HUES48 (cell line): ENCODE data around the gene KLHL14.

Source experiments
- H3K27ac ChIP-seq: one replicate; pipeline ENCODE4 v1.7.0; 2013; ENCODE audit warnings: low read depth, low read length, inconsistent platforms
- H3K27me3 ChIP-seq: 2 replicates; pipeline ENCODE4 v1.6.1; 2013; ENCODE audit warnings: mild to moderate bottlenecking, low read length; ENCODE audit not compliant: control insufficient read depth, insufficient read depth
- H3K36me3 ChIP-seq: 2 replicates; pipeline ENCODE4 v1.6.1; 2013; ENCODE audit warnings: low read length; ENCODE audit not compliant: control insufficient read depth, insufficient read depth
- H3K4me1 ChIP-seq: 2 replicates; pipeline ENCODE4 v1.6.1; 2013; ENCODE audit warnings: mild to moderate bottlenecking, low read length; ENCODE audit not compliant: control insufficient read depth, insufficient read depth
- H3K4me3 ChIP-seq: 2 replicates; pipeline ENCODE4 v1.5.1; 2013; ENCODE audit warnings: mild to moderate bottlenecking, low read depth, low read length
- H3K9ac ChIP-seq: 2 replicates; pipeline ENCODE4 v1.6.1; 2013; ENCODE audit warnings: mild to moderate bottlenecking, low read depth, low read length, moderate library complexity
- H3K9me3 ChIP-seq: 2 replicates; pipeline ENCODE4 v1.6.1; 2013; ENCODE audit warnings: low read length; ENCODE audit not compliant: control insufficient read depth, insufficient read depth

KLHL14 gene

GRCh38 chr18:32637226-32637625, 135.6 kb downstream of the KLHL14 start:
- Histone ChIP-seq H3K9ac (no peak overlapping the region), H3K9me3 (no peaks in the 10 kb centered on the region), H3K4me3 (no peak overlapping the region), H3K4me1 (peaks cover 10% of the 10 kb centered on the region; the same call in 1 of the 2 replicates), H3K36me3 (no peaks in the 10 kb centered on the region), H3K27ac (no peak overlapping the region), H3K27me3 (no peaks in the 10 kb centered on the region)

- Histone ChIP-seq H3K27me3 (no peaks in the 10 kb centered on the region), H3K36me3 (no peaks in the 10 kb centered on the region), H3K9ac (no peak overlapping the region), H3K27ac (no peak overlapping the region), H3K4me1 (peaks cover 10% of the 10 kb centered on the region; the same call in 1 of the 2 replicates), H3K9me3 (no peaks in the 10 kb centered on the region), H3K4me3 (no peak overlapping the region)
Observed at GRCh38 chr18:32634876-32635431, 137.9 kb downstream of the KLHL14 start.

- Histone ChIP-seq H3K36me3 (no peaks in the 10 kb centered on the region), H3K27me3 (no peaks in the 10 kb centered on the region), H3K9ac (no peak overlapping the region)
Observed at GRCh38 chr18:32629981-32630700, 142.7 kb downstream of the KLHL14 start.

GRCh38 chr18:32629292-32629691, 143.5 kb downstream of the KLHL14 start:
- Histone ChIP-seq H3K27me3 (no peaks in the 10 kb centered on the region), H3K9ac (no peak overlapping the region)

More at GRCh38 chr18:32629981-32630700, 142.7 kb downstream of the KLHL14 start:
- Histone ChIP-seq H3K27ac (no peak overlapping the region), H3K9me3 (no peaks in the 10 kb centered on the region), H3K4me1 (no peaks in the 10 kb centered on the region), H3K4me3 (no peak overlapping the region)

GRCh38 chr18:32624182-32624723, 148.6 kb downstream of the KLHL14 start:
- H3K36me3 ChIP-seq = no peaks in the 10 kb centered on the region

More at GRCh38 chr18:32629292-32629691, 143.5 kb downstream of the KLHL14 start:
- Histone ChIP-seq H3K36me3 (no peaks in the 10 kb centered on the region), H3K4me3 (no peak overlapping the region), H3K9me3 (no peaks in the 10 kb centered on the region), H3K4me1 (no peaks in the 10 kb centered on the region), H3K27ac (no peak overlapping the region)

GRCh38 chr18:32623563-32623962, 149.3 kb downstream of the KLHL14 start:
- H3K27ac ChIP-seq = no peak overlapping the region

More at GRCh38 chr18:32624182-32624723, 148.6 kb downstream of the KLHL14 start:
- no peaks in the 10 kb centered on the region for H3K9me3 ChIP-seq
- no peak overlapping the region for H3K9ac ChIP-seq
- H3K27me3 ChIP-seq = no peaks in the 10 kb centered on the region
- H3K4me3 ChIP-seq = no peak overlapping the region
- H3K4me1 ChIP-seq = no peaks in the 10 kb centered on the region
- no peak overlapping the region for H3K27ac ChIP-seq

More at GRCh38 chr18:32623563-32623962, 149.3 kb downstream of the KLHL14 start:
- Histone ChIP-seq H3K36me3 (no peaks in the 10 kb centered on the region), H3K4me3 (no peak overlapping the region), H3K9me3 (no peaks in the 10 kb centered on the region), H3K27me3 (no peaks in the 10 kb centered on the region), H3K4me1 (peaks cover 3% of the 10 kb centered on the region), H3K9ac (no peak overlapping the region)
